Measurements from ENCODE around the gene PPID. TPM values are rescaled to one million over a fixed set of nuclear protein-coding genes. Genes with fewer than 3 reads are reported as not detected.
"Not testable (repeated sequence)": the region's sequence is repeated elsewhere in the genome, so short reads cannot be mapped to it uniquely, and the experiment has no call there.

PPID gene
- total and polyA plus RNA-seq, 10 donors: 14.3 to 31.5 (median 18.8) TPM

DNA sequence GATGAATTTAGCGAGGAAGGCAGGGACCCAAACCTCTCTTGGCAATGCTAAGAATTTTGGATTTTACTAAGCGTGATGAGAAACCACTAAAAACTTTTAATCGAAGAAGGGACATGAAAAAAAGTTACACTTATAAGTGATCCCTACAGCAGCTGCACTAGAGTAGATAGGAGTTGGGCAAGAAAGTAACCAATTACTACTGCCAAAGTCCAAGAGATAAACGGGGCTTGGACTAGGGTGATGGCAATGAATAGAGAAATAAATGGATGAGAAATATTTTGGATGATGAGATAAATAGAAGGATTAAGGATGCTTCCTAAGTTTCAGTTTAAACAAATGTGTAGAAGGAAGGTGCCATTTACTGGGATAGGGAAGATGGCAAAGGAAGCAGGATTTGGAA is 39.4 kb upstream of the PPID start:
- Histone ChIP-seq H3K9me3 (no peaks in the 10 kb centered on the region), H3K4me1 (peaks cover 0 to 16% (median 4%) of the 10 kb centered on the region in 6 donors), H3K4me3 (no peak overlapping the region), H3K27ac (no peak overlapping the region), H3K36me3 (no peaks in the 10 kb centered on the region), H3K27me3 (replicated peaks in 1 of 7) (peaks cover 0 to 57% (median 0%) of the 10 kb centered on the region in 7 donors)
- DNase-seq: no peak
- TF ChIP-seq POLR2A (IDR thresholded peaks at IDR 0.05) (no peak), POLR2AphosphoS5 (IDR thresholded peaks at IDR 0.05) (no peak), CTCF (IDR thresholded peaks at IDR 0.05 in 8 of 11, conservative IDR thresholded peaks at IDR 0.05 in 3 of 11) (no peak)
- 80 to 95% (median 87%) methylated on average over 4 of the region's 4 CpGs for WGBS, 5 donors
- intact Hi-C loops (cut with DNase I; ENCODE audit: low total_unique reads): no loop called here

DNA sequence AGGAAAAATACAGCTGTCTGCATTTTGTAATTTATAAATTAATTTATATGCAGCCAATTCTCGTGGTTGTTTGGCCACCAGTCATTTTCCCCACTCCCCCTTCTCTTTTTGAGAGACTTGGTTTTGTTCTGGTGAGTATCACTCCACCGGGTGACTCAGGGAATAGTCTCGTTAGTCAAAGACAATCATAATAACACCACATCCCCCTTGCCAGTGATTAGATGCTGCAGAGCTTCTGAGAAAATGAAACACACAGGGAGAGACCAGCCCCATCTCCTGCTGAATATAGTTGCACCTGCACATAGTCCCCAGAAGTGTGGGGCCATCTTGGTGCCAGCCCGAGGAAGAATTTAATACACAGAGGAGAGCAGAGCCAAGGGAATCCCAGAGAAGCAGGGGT is 37.7 kb upstream of the PPID start:
- H3K36me3 ChIP-seq: no peaks in the 10 kb centered on the region
- H3K27ac ChIP-seq: no peak overlapping the region
- intact Hi-C loops (cut with DNase I; ENCODE audit: low total_unique reads): no loop called here
- TF ChIP-seq CTCF (IDR thresholded peaks at IDR 0.05 in 8 of 11, conservative IDR thresholded peaks at IDR 0.05 in 3 of 11) (no peak), POLR2AphosphoS5 (IDR thresholded peaks at IDR 0.05) (no peak), POLR2A (IDR thresholded peaks at IDR 0.05) (no peak)
- WGBS, 5 donors: 80 to 92% (median 85%) methylated on average over 4 of the region's 4 CpGs
- peaks cover 0 to 60% (median 0%) of the 10 kb centered on the region in 7 donors for H3K27me3 ChIP-seq (replicated peaks in 1 of 7)
- peaks cover 0 to 16% (median 2%) of the 10 kb centered on the region in 8 donors for H3K9me3 ChIP-seq
- DNase-seq: no peak
- H3K4me1 ChIP-seq: no peaks in the 10 kb centered on the region
- no peak overlapping the region for H3K4me3 ChIP-seq

GRCh38 chr4:158759539-158759938 is 36.3 kb upstream of the PPID start:
- WGBS, 5 donors: 94 to 99% (median 96%) methylated on average over 13 to 20 of the region's 20 CpGs
- H3K4me1 ChIP-seq; DNase-seq; H3K27ac ChIP-seq; H3K4me3 ChIP-seq; intact Hi-C loops (cut with DNase I; ENCODE audit: low total_unique reads); H3K36me3 ChIP-seq: not testable (repeated sequence)
- Histone ChIP-seq H3K27me3 (replicated peaks in 1 of 7) (peaks cover 0 to 59% (median 0%) of the 10 kb centered on the region in 7 donors), H3K9me3 (peaks cover 0 to 16% (median 2%) of the 10 kb centered on the region in 8 donors)

GRCh38 chr4:158758703-158759102 is 35.5 kb upstream of the PPID start:
- H3K9me3 ChIP-seq: peaks cover 0 to 16% (median 2%) of the 10 kb centered on the region in 8 donors
- 89 to 96% (median 93%) methylated on average over 4 of the region's 4 CpGs for WGBS, 5 donors
- intact Hi-C loops (cut with DNase I; ENCODE audit: low total_unique reads): no loop called here
- no peak overlapping the region for H3K4me3 ChIP-seq
- H3K36me3 ChIP-seq: no peaks in the 10 kb centered on the region
- no peaks in the 10 kb centered on the region for H3K4me1 ChIP-seq
- no peak for DNase-seq
- H3K27me3 ChIP-seq (replicated peaks in 1 of 7): peaks cover 0 to 51% (median 0%) of the 10 kb centered on the region in 7 donors
- TF ChIP-seq POLR2AphosphoS5 (IDR thresholded peaks at IDR 0.05) (no peak), CTCF (IDR thresholded peaks at IDR 0.05 in 8 of 11, conservative IDR thresholded peaks at IDR 0.05 in 3 of 11) (no peak), POLR2A (IDR thresholded peaks at IDR 0.05) (no peak)
- H3K27ac ChIP-seq: no peak overlapping the region

GRCh38 chr4:158758142-158758541 is 34.9 kb upstream of the PPID start:
- H3K27ac ChIP-seq: no peak overlapping the region
- DNase-seq: no peak
- no peaks in the 10 kb centered on the region for H3K4me1 ChIP-seq
- peaks cover 0 to 45% (median 0%) of the 10 kb centered on the region in 7 donors for H3K27me3 ChIP-seq (replicated peaks in 1 of 7)
- intact Hi-C loops (cut with DNase I; ENCODE audit: low total_unique reads): no loop called here
- no peak overlapping the region for H3K4me3 ChIP-seq
- H3K9me3 ChIP-seq: peaks cover 0 to 16% (median 2%) of the 10 kb centered on the region in 8 donors
- no peaks in the 10 kb centered on the region for H3K36me3 ChIP-seq
- 69 to 89% (median 77%) methylated on average over 4 of the region's 4 CpGs for WGBS, 5 donors
- no peak for TF ChIP-seq POLR2AphosphoS5 (IDR thresholded peaks at IDR 0.05)
- TF ChIP-seq POLR2A (IDR thresholded peaks at IDR 0.05): no peak
- TF ChIP-seq CTCF (IDR thresholded peaks at IDR 0.05 in 8 of 11, conservative IDR thresholded peaks at IDR 0.05 in 3 of 11): no peak
